GM13976 (cell line): ENCODE results near the gene CLEC11A.
"Not testable (repeated sequence)": the region's sequence is repeated elsewhere in the genome, so short reads cannot be mapped to it uniquely, and the experiment has no call there.

Source experiments
- DNase-seq: peaks from one replicate; pipeline ENCODE4 v3.0.0; 2012; ENCODE audit warnings: low spot score
- in situ Hi-C: fragments of 300-500 bp; cut with MboI; formaldehyde crosslinking; loops from one replicate; pipeline ENCODE4 v1.12.0; 2022; ENCODE audit warnings: low sequenced_read_pairs, mixed read lengths, inconsistent platforms; ENCODE audit not compliant: unreplicated experiment
- TF ChIP-seq, protein P1 (sequence below): IDR thresholded peaks from 2 replicates; pipeline ENCODE4 v1.5.1; 2012; ENCODE audit warnings: borderline replicate concordance, mild to moderate bottlenecking; ENCODE audit not compliant: insufficient read depth; ENCODE audit errors: extremely low read depth, missing control alignments, control extremely low read depth

CLEC11A gene

DNA sequence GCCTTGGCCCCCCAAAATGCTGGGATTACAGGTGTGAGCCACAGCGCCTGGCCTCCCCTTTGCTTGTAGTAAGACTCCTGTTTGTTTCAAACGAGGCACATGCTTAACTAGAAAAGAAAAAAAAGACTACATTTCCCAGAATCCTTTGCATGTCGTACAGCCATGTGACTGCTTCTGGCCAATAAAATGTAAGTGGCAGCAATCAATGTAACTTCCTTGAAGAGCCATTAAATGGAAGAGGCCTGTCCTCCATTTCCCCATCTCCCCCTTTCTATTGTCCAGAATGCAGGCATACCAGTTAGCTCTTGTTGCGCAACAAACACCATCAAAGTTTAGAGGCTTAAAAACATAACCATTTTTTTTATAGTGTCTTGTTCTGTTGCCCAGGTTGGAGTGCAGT lies 36.7 kb downstream of the CLEC11A start:
- DNase-seq = peak; percentile 50
- TF ChIP-seq, protein P1, sequence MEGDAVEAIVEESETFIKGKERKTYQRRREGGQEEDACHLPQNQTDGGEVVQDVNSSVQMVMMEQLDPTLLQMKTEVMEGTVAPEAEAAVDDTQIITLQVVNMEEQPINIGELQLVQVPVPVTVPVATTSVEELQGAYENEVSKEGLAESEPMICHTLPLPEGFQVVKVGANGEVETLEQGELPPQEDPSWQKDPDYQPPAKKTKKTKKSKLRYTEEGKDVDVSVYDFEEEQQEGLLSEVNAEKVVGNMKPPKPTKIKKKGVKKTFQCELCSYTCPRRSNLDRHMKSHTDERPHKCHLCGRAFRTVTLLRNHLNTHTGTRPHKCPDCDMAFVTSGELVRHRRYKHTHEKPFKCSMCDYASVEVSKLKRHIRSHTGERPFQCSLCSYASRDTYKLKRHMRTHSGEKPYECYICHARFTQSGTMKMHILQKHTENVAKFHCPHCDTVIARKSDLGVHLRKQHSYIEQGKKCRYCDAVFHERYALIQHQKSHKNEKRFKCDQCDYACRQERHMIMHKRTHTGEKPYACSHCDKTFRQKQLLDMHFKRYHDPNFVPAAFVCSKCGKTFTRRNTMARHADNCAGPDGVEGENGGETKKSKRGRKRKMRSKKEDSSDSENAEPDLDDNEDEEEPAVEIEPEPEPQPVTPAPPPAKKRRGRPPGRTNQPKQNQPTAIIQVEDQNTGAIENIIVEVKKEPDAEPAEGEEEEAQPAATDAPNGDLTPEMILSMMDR = no peak
- in situ Hi-C loops = no loop called here

DNA sequence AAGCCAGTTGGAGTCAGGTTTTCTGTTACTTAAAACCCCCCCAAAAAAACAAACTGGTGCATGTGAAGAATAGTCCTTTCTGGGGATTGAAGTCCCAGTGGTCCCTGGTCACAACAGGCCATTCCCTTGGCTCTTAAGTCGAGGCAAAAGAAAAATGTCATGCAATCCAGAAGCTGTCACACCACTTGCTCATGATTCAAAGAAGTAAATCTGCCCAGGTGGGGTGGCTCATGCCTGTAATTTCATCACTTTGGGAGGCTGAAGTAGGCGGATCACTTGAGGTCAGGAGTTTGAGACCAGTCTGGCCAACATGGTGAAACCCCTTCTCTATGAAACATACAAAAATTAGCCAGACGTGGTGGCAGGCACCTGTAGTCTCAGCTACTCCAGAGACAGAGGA lies 38.3 kb downstream of the CLEC11A start:
- in situ Hi-C loops, DNase-seq: not testable (repeated sequence)

DNA sequence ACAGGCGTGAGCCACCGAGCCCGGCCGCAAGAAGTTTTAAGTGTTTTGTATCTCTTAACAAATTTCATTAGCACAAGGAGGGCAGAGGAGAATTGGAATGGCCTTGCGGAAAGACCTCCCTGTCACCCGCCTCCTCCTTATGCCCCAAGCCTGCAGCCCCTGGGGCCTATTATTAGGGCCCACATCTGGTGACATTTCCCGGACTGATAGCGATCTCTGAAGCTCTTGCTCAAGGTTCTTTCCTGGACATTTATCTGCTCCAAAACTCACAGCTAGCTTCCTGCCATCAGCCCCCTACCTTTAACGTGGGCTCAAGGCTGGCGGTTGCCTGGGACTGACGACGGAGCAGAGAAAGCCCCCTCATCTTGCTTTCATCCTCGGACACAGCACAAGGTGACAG lies 40.4 kb downstream of the CLEC11A start:
- in situ Hi-C loops, DNase-seq: not testable (repeated sequence)

DNA sequence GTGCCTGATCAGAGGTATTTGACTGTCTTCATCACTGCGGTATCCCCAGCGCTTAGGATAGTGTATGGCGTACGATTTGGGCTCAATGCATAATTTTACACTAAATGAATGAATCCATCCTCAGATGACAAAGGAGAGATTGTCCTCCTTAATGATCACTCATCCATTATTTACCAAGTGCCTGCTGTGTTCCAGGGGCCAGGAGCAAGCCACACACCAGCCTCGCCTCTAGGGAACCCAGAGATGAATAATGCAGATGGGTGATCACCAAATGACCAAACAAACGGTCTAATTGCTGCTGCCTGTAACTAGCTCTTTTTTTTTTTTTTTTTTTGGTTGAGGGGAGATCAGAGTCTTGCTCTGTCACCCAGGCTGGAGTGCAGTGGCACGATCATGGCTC lies 41.2 kb downstream of the CLEC11A start:
- DNase-seq = no peak
- TF ChIP-seq, protein P1 = no peak
- in situ Hi-C loops = no loop called here

DNA sequence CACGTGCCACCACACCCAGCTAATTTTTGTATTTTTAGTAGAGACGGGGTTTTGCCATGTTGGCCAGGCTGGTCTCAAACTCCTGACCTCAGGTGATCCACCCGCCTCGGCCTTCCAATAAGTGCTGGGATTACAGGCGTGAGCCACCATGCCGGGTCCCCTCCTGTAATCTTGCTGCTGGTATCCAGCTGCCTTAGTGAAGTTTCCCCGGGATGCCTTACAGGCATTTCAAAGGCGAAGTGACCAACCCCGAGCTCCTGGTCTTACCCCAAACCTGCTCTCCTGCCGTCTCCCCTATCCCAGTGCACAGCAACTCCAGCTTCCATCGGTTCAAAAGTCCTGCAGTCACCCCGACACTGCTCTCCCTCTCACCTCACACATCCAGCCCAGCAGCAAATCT lies 43.6 kb downstream of the CLEC11A start:
- DNase-seq, in situ Hi-C loops: not testable (repeated sequence)

DNA sequence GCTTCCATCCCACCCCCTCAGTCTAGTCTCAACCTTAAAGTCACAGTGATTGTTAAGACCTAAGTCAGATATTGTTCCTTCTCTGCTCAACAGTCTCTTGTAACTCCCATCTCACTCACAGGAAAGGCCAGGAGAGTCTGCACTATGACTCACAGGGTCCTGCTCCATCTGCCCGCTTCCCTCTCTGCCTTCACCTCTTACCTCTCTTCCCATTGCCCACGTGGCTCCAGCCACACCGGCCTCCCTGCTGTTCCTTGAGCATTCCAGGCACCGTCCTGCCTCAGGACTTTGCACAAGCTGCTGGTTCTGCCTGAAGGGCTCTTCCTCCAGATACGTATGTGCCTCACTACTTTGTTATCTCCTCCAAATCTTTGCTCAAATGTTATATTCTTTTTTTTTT lies 44.1 kb downstream of the CLEC11A start:
- DNase-seq, in situ Hi-C loops: not testable (repeated sequence)

DNA sequence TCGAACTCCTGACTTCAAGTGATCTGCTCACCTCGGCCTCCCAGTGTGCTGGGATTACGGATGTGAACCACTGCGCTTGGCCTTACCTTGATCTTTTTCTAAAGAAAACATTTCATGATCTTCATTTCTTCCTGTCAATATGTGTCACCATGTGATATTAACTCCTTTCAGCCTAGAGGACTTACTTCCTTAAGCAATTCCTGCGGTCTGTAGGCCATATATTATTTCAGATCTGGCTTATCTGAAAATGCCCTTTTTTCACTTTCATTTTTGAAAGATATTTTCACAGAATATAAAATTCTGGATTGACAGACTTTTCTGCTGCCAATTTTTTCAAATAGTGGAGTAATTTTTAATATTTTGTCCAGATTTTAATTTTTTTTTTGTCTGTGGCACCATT lies 45.1 kb downstream of the CLEC11A start:
- in situ Hi-C loops = no loop called here
- TF ChIP-seq, protein P1 = no peak
- DNase-seq = no peak

DNA sequence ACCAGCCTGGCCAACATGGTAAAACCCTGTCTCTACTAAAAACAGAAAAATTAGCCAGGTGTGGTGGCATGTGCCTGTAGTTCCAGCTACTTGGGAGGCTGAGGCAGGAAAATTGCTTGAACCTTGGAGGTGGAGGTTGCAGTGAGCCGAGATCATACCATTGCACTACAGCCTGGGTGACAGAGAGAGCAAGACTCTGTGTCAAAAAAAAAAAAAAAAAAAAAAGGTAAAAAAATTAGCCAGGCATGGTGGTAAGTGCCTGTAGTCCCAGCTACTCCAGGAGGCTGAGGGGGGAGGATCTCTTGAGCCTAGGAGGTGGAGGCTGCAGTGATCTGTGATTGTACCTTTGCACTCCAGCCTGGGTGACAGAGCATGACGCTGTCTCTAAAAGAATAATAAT lies 47.0 kb downstream of the CLEC11A start, which contains the start of gene GPR32:
TSS of gene GPR32 (plus strand) at position 301 of the 400 bp plus-strand sequence. CDS start 137 bp downstream, outside the sequence.
- in situ Hi-C loops, DNase-seq: not testable (repeated sequence)

DNA sequence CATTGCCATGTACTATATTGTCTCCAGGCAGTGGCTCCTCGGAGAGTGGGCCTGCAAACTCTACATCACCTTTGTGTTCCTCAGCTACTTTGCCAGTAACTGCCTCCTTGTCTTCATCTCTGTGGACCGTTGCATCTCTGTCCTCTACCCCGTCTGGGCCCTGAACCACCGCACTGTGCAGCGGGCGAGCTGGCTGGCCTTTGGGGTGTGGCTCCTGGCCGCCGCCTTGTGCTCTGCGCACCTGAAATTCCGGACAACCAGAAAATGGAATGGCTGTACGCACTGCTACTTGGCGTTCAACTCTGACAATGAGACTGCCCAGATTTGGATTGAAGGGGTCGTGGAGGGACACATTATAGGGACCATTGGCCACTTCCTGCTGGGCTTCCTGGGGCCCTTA lies 47.7 kb downstream of the CLEC11A start:
- DNase-seq = no peak
- TF ChIP-seq, protein P1 = no peak
- in situ Hi-C loops = no loop called here

DNA sequence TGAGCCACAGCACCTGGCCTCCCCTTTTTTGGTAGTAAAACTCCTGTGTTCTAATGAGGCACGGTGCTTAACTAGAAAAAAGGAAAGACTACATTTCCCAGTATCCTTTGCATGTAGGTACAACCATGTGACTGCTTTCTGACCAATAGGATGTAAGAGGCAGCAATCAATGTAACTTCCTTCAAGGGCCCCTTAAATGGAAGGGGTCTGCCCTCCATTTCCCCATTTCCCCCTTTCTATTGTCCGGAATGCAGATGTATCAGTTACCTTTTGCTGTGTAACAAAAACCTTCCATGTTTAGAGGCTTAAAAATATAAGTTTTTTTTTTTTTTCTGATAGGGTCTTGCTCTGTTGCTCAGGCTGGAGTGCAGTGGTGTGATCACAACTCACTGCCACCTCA lies 49.3 kb downstream of the CLEC11A start:
- TF ChIP-seq, protein P1 = no peak
- no peak for DNase-seq
- in situ Hi-C loops = no loop called here

DNA sequence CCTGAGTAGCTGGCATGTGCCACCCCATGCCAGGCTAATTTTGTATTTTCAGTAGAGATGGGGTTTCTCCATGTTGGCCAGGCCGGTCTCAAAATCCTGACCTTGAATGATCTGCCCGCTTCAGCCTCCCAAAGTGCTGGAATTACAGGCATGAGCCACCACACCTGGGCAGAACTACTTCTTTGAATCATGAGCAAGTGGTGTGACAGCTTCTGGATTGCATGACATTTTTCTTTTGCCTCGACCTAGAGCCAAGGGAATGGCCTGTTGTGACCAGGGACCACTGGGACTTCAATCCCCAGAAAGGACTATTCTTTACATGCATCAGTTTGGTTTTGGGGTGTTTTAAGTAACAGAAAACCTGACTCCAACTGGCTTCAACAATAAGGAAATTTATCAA lies 49.7 kb downstream of the CLEC11A start:
- DNase-seq, in situ Hi-C loops: not testable (repeated sequence)

DNA sequence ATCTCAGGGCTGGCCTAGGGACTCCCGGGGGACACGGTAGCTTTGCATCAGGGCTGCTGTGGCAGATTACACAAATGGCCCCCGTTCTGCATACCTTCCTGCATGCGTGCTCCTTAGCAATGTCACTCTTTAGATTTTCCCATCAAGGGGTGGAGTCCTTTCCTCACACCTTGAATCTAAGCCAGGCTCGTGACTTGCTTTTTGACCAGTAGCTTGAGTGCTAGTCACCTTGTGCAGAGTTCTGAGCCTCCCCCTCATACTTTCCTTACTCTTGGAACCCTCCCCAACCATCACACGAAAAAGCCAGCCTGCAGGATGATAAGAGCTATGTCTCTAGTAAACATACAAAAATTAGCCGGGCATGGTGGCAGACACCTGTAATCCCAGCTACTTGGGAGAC lies 50.3 kb downstream of the CLEC11A start:
- DNase-seq, in situ Hi-C loops: not testable (repeated sequence)
